Uterus (tissue), 2 donors: ENCODE measurements around the gene THBS2.

Source experiments
- POLR2A ChIP-seq, 2 donors: fragments of 450-650 bp; IDR thresholded peaks; one replicate each; pipeline ENCODE4 v1.6.1; 2016; ENCODE audit warnings: antibody characterized with exemption in 2 of 2, mild to moderate bottlenecking in 1 of 2, moderate library complexity in 1 of 2
- TF ChIP-seq, protein P1 (sequence below), 4 experiments: fragments of 200-600 bp in 2 of 4; fragments of 450-650 bp in 2 of 4; sonication (generic) in 2 of 4; IDR thresholded peaks; one replicate each; pipeline ENCODE4 v1.5.1; 2016 to 2019; ENCODE audit warnings: antibody characterized with exemption in 4 of 4, mild to moderate bottlenecking in 2 of 4, moderate library complexity in 1 of 4

DNA sequence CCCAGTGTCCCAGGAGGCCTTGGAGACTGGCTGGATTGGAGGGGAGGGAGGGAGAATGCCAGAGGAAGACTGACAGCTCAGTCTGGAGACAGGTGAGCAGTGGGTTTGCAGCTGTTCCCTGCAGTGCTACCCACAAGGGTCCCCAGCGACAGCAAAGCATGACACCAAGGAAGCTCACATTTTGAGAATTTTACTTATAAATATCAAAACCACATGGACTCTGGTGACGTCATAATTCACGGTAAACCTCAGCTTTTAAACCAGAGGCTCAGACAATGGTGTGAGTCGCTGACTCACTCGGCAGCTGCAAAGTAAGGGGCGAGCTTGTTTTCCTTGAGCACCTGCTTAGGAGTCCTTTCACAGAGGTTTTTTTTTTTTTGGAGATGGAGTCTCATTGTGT is 65.2 kb downstream of the THBS2 start:
- TF ChIP-seq, protein P1, sequence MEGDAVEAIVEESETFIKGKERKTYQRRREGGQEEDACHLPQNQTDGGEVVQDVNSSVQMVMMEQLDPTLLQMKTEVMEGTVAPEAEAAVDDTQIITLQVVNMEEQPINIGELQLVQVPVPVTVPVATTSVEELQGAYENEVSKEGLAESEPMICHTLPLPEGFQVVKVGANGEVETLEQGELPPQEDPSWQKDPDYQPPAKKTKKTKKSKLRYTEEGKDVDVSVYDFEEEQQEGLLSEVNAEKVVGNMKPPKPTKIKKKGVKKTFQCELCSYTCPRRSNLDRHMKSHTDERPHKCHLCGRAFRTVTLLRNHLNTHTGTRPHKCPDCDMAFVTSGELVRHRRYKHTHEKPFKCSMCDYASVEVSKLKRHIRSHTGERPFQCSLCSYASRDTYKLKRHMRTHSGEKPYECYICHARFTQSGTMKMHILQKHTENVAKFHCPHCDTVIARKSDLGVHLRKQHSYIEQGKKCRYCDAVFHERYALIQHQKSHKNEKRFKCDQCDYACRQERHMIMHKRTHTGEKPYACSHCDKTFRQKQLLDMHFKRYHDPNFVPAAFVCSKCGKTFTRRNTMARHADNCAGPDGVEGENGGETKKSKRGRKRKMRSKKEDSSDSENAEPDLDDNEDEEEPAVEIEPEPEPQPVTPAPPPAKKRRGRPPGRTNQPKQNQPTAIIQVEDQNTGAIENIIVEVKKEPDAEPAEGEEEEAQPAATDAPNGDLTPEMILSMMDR (IDR thresholded peaks at IDR 0.05), result no peak
- TF ChIP-seq POLR2A (IDR thresholded peaks at IDR 0.05), result no peak
